Ectodermal cell (in vitro differentiated cells): ENCODE data around the gene MTX1.
"Not testable (repeated sequence)": the region's sequence is repeated elsewhere in the genome, so short reads cannot be mapped to it uniquely, and the experiment has no call there.

Source experiments
- H3K27ac ChIP-seq: 2 replicates; pipeline ENCODE4 v1.7.0; 2013; ENCODE audit warnings: mild to moderate bottlenecking, low read depth, low read length; ENCODE audit not compliant: insufficient read depth, poor library complexity, severe bottlenecking
- H3K27me3 ChIP-seq: 2 replicates; pipeline ENCODE4 v1.7.0; 2013; ENCODE audit warnings: mild to moderate bottlenecking, low read length; ENCODE audit not compliant: insufficient read depth, control insufficient read depth, poor library complexity, severe bottlenecking
- H3K36me3 ChIP-seq: one replicate; pipeline ENCODE4 v1.7.0; 2013; ENCODE audit warnings: low read length; ENCODE audit not compliant: control insufficient read depth, insufficient read depth
- H3K4me1 ChIP-seq: one replicate; pipeline ENCODE4 v1.7.0; 2013; ENCODE audit warnings: low read length; ENCODE audit not compliant: control insufficient read depth, insufficient read depth
- H3K4me3 ChIP-seq: 2 replicates; pipeline ENCODE4 v1.7.0; 2013; ENCODE audit warnings: low read depth, low read length, control low read depth; ENCODE audit not compliant: insufficient read depth
- H3K9me3 ChIP-seq: 2 replicates; pipeline ENCODE4 v1.7.0; 2013; ENCODE audit warnings: mild to moderate bottlenecking, low read length, moderate library complexity; ENCODE audit not compliant: control insufficient read depth
- WGBS, 2 experiments: methylation state at CpG; one replicate each; pipeline ENCODE4 v1.1.7; 2013; ENCODE audit warnings: missing lambda C conversion rate in 2 of 2; 5-methylcytosine and 5-hydroxymethylcytosine counted together

Gene MTX1

GRCh38 chr1:155188268-155188667 is 20.2 kb upstream of the MTX1 start:
- H3K36me3 ChIP-seq: no peaks in the 10 kb centered on the region
- H3K27me3 ChIP-seq: no peaks in the 10 kb centered on the region
- H3K4me1 ChIP-seq: peaks cover 14% of the 10 kb centered on the region
- H3K9me3 ChIP-seq: no peaks in the 10 kb centered on the region
- no peak overlapping the region for H3K4me3 ChIP-seq
- 94 to 95% methylated on average over 14 of the region's 14 CpGs for WGBS, 2 experiments
- no peak overlapping the region for H3K27ac ChIP-seq

DNA sequence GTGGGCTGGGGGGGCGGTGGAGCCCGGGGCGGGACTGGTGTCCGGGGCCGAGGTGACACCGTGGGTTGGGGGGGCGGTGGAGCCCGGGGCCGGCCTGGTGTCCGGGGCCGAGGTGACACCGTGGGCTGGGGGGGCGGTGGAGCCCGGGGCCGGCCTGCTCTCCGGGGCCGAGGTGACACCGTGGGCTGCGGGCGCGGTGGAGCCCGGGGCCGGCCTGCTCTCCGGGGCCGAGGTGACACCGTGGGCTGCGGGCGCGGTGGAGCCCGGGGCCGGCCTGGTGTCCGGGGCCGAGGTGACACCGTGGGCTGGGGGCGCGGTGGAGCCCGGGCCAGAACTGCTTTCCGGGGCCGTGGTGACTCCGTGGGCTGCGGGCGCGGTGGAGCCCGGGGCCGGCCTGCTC is 18.6 kb upstream of the MTX1 start:
- not testable (repeated sequence) for H3K9me3 ChIP-seq, H3K36me3 ChIP-seq, H3K27ac ChIP-seq, H3K4me3 ChIP-seq, H3K27me3 ChIP-seq
- WGBS, 2 experiments: 94 to 96% methylated on average over 20 to 22 of the region's 45 CpGs
- peaks cover 15% of the 10 kb centered on the region for H3K4me1 ChIP-seq

DNA sequence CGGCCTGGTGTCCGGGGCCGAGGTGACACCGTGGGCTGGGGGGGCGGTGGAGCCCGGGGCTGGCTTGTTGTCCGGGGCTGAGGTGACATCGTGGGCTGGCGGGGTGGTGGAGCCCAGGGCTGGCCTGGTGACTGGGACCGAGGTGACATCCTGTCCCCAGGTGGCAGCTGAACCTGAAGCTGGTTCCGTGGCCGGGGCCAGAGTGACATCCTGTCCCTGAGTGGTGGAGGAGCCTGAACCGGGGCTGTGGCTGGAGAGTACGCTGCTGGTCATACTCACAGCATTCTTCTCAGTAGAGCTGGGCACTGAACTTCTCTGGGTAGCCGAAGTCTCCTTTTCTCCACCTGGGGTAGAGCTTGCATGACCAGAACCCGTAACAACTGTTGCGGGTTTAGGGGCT is 16.6 kb upstream of the MTX1 start:
- no peak overlapping the region for H3K4me3 ChIP-seq
- peaks cover 2% of the 10 kb centered on the region for H3K36me3 ChIP-seq
- H3K27me3 ChIP-seq: no peaks in the 10 kb centered on the region
- H3K9me3 ChIP-seq: no peaks in the 10 kb centered on the region
- no peak overlapping the region for H3K27ac ChIP-seq
- 92 to 93% methylated on average over 17 of the region's 17 CpGs for WGBS, 2 experiments
- peaks cover 14% of the 10 kb centered on the region for H3K4me1 ChIP-seq

GRCh38 chr1:155192346-155193274 is 15.9 kb upstream of the MTX1 start:
- Histone ChIP-seq H3K27me3 (no peaks in the 10 kb centered on the region), H3K9me3 (no peaks in the 10 kb centered on the region), H3K4me3 (peak overlapping the region; percentile 94), H3K4me1 (peaks cover 21% of the 10 kb centered on the region), H3K36me3 (peaks cover 9% of the 10 kb centered on the region), H3K27ac (peak overlapping the region; percentile 68)
- WGBS, 2 experiments: 28 to 29% methylated on average over 17 of the region's 20 CpGs

DNA sequence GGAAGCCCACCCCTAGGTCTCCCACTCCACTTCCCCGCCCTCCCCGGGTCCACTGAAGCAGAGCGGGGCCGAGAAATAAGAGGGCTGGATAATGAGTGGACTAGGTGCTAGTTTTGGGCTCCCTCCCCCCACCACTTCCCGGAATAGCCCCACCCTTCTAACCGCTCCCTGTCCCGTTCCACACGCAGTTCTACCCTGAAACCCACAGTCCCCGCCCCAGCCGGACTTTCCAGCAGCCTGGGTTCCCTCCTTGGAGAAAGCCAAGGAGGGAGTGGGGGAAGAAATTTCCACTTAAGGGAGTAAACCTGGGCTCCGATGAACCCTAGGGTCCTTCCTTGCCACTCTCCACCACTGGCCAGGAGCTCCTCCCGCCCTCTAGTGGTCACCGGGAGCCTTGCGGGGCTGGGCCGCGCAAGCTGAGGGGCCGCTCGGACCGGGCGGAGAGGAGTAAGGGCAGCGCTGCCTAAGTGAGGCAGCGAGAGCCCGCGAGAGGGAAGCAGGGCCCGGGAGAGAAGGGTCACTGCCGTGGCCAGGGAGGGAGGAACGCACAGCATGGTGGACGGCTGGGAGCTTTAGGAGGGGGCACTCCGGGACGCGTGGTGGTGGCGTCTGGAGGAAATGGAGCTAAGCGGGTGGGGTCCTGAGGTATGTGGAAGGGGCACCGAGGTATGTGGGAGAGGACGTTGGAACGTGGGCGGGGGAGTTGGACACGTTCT is 15.1 kb upstream of the MTX1 start:
- Histone ChIP-seq H3K27me3 (no peaks in the 10 kb centered on the region), H3K36me3 (peaks cover 17% of the 10 kb centered on the region), H3K9me3 (no peaks in the 10 kb centered on the region), H3K4me1 (peaks cover 29% of the 10 kb centered on the region), H3K27ac (peak overlapping the region; percentile 99), H3K4me3 (peak overlapping the region; percentile 94)
- WGBS, 2 experiments: 1 to 2% methylated on average over 34 to 38 of the region's 38 CpGs

GRCh38 chr1:155193991-155194240 is 14.6 kb upstream of the MTX1 start:
- H3K27ac ChIP-seq: peak overlapping the region; percentile 99
- not testable (repeated sequence) for H3K9me3 ChIP-seq, H3K27me3 ChIP-seq
- H3K36me3 ChIP-seq: peaks cover 21% of the 10 kb centered on the region
- peak overlapping the region; percentile 94 for H3K4me3 ChIP-seq
- WGBS, 2 experiments: 4% methylated on average over 16 of the region's 16 CpGs
- H3K4me1 ChIP-seq: peaks cover 33% of the 10 kb centered on the region

DNA sequence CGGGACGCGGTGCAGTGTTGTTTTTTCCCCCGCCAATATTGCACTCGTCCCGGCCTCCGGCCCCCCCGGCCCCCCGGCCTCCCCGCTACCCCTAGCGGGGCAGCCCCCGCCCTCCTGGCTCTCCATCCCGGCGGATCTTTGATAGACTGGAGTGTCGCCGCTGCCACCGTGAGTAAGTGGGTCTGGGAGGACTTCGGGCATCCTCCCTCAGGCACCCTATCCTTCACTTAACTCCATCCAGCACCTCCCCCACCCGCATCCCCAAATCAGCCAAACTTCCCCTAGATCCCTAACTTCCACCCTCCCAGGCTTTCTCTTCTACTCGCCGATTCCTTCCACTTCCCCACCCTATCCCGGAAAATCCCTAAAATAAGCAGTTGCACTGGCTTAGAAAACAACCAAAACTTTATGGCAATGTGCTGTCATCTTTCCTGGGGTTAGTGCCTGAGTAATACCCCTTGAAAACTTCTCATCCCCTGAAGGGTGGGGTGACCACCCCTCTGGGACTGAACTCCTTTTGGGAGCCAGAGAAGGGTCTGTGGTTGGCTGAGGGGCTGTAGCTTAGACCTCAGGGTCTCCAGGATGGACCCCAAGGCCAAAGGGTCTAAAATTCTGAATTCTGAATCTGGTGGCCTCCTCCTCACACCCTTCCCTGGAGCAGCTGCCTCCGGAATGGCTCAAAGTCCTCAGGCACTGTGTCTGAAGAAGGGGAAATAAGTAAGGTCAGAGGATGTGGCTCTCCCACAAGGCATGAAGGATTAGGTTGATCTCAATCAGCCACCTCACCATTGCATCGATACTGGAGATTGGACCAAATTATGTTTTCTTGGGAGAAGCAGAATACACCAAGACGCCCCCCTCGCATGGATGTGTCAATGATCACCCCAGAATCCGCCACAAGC is 13.0 kb upstream of the MTX1 start:
- Histone ChIP-seq H3K4me1 (peaks cover 33% of the 10 kb centered on the region), H3K4me3 (peak overlapping the region; percentile 94), H3K27ac (peak overlapping the region; percentile 99), H3K36me3 (peaks cover 34% of the 10 kb centered on the region), H3K9me3 (no peaks in the 10 kb centered on the region), H3K27me3 (no peaks in the 10 kb centered on the region)
- WGBS, 2 experiments: 1% methylated on average over 27 of the region's 27 CpGs

- no peaks in the 10 kb centered on the region for H3K27me3 ChIP-seq
- peaks cover 41% of the 10 kb centered on the region for H3K36me3 ChIP-seq
- H3K27ac ChIP-seq: peak overlapping the region; percentile 99
- H3K9me3 ChIP-seq: no peaks in the 10 kb centered on the region
- 7 to 10% methylated on average over 6 of the region's 6 CpGs for WGBS, 2 experiments
- H3K4me1 ChIP-seq: peaks cover 33% of the 10 kb centered on the region
- peak overlapping the region; percentile 94 for H3K4me3 ChIP-seq
Observed at GRCh38 chr1:155196103-155196892, 12.2 kb upstream of the MTX1 start.

DNA sequence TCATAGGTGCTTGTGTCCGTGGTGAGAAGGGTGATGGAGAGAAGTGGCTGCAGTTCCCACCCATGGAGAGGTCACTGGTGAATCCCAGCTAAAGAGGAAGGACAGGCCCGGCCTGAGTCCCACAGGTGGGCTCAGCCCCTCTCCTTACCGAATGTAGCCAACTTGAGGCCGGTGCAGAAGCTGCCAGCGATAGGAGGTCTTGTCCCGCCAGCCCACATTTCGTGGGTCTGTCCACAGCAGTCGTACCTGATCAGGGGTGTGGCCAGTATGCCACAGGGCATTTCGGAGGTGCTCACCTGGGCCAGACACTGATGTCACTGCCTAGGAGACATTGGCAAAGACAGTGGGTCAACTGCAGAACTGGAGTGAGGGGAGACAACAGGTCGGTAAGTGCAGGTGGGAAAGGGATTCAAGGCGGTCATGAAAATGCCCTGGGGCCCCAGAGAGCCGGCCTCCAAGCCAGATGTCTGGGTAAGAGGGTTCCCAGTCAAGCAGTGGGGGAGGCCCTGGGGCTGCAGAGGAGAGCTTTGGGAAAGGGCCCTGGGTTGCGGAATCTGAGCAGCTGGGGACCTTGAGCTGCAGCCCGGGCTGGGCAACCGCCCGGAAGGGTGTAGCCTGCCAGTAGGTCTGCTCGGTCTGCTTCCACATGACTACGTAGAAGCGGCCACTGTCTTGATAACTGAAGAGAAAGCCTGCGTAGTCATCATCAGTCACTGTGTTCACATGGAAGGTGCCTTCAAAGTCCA is 11.4 kb upstream of the MTX1 start:
- Histone ChIP-seq H3K4me1 (peaks cover 33% of the 10 kb centered on the region), H3K4me3 (peak overlapping the region; percentile 94), H3K36me3 (peaks cover 49% of the 10 kb centered on the region), H3K27ac (peak overlapping the region; percentile 99), H3K9me3 (no peaks in the 10 kb centered on the region), H3K27me3 (no peaks in the 10 kb centered on the region)
- WGBS, 2 experiments: 81 to 83% methylated on average over 20 of the region's 20 CpGs
